PFSK-1 (cell line): ENCODE results near the gene ZNF581.

Experiments used
- FOXP2 ChIP-seq: optimal IDR thresholded peaks from 2 replicates; pipeline ENCODE3; 2011; ENCODE audit warnings: borderline replicate concordance, control low read depth, inconsistent platforms; ENCODE audit not compliant: insufficient read depth; ENCODE audit errors: extremely low read length, extremely low read depth
- POLR2AphosphoS5 ChIP-seq: IDR thresholded peaks from 2 replicates; pipeline ENCODE4 v1.6.1; 2012; ENCODE audit warnings: low read depth, mild to moderate bottlenecking, control low read depth, low read length, moderate library complexity
- SIN3A ChIP-seq: IDR thresholded peaks from 2 replicates; pipeline ENCODE4 v1.6.1; 2012; ENCODE audit warnings: mild to moderate bottlenecking, low read length, moderate library complexity, borderline replicate concordance; ENCODE audit not compliant: insufficient read depth
- TAF1 ChIP-seq: IDR thresholded peaks from 2 replicates; pipeline ENCODE4 v1.6.1; 2012; ENCODE audit warnings: low read length, control low read depth, borderline replicate concordance; ENCODE audit not compliant: insufficient read depth
- TF ChIP-seq, protein P1 (sequence below), 2 experiments: IDR thresholded peaks; 2 replicates each; pipeline versions ENCODE4 v1.6.1 to v1.8.0; 2011 to 2012; ENCODE audit warnings: low read depth in 2 of 2, low read length in 2 of 2, control low read depth in 1 of 2, inconsistent platforms in 1 of 2, mild to moderate bottlenecking in 1 of 2, moderate library complexity in 1 of 2; ENCODE audit not compliant: insufficient read depth in 1 of 2

GRCh38 chr19:55644191-55644833 is 863 bp downstream of the ZNF581 start:
- TF ChIP-seq, protein P1, sequence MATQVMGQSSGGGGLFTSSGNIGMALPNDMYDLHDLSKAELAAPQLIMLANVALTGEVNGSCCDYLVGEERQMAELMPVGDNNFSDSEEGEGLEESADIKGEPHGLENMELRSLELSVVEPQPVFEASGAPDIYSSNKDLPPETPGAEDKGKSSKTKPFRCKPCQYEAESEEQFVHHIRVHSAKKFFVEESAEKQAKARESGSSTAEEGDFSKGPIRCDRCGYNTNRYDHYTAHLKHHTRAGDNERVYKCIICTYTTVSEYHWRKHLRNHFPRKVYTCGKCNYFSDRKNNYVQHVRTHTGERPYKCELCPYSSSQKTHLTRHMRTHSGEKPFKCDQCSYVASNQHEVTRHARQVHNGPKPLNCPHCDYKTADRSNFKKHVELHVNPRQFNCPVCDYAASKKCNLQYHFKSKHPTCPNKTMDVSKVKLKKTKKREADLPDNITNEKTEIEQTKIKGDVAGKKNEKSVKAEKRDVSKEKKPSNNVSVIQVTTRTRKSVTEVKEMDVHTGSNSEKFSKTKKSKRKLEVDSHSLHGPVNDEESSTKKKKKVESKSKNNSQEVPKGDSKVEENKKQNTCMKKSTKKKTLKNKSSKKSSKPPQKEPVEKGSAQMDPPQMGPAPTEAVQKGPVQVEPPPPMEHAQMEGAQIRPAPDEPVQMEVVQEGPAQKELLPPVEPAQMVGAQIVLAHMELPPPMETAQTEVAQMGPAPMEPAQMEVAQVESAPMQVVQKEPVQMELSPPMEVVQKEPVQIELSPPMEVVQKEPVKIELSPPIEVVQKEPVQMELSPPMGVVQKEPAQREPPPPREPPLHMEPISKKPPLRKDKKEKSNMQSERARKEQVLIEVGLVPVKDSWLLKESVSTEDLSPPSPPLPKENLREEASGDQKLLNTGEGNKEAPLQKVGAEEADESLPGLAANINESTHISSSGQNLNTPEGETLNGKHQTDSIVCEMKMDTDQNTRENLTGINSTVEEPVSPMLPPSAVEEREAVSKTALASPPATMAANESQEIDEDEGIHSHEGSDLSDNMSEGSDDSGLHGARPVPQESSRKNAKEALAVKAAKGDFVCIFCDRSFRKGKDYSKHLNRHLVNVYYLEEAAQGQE (IDR thresholded peaks at IDR 0.05; ENCODE audit: insufficient read depth in 1 of 2, low read depth in 2 of 2, low read length in 2 of 2), result no peak
- TF ChIP-seq TAF1 (no peak), FOXP2 (no peak), SIN3A (no peak), POLR2AphosphoS5 (no peak)
